Ishikawa (cell line): Measurements from ENCODE around the gene OR6N2.

Experiments
- CREB1 ChIP-seq: IDR thresholded peaks from 2 replicates; pipeline ENCODE4 v1.6.1; 2012; ENCODE audit warnings: low read depth
- EGR1 ChIP-seq: IDR thresholded peaks from 2 replicates; pipeline ENCODE4 v1.6.1; 2012
- EP300 ChIP-seq: IDR thresholded peaks from 2 replicates; pipeline ENCODE4 v1.6.1; 2012; ENCODE audit warnings: borderline replicate concordance
- FOXM1 ChIP-seq: IDR thresholded peaks from 2 replicates; pipeline ENCODE4 v1.6.1; 2012; ENCODE audit warnings: low read depth, borderline replicate concordance
- MAX ChIP-seq: IDR thresholded peaks from 2 replicates; pipeline ENCODE4 v1.6.1; 2012
- NFIC ChIP-seq: IDR thresholded peaks from 2 replicates; pipeline ENCODE4 v1.6.1; 2012
- RAD21 ChIP-seq: IDR thresholded peaks from 2 replicates; pipeline ENCODE4 v1.6.1; 2012; ENCODE audit warnings: low read depth
- REST ChIP-seq: IDR thresholded peaks from 2 replicates; pipeline ENCODE4 v1.6.1; 2012; ENCODE audit warnings: low read depth, mild to moderate bottlenecking
- TAF1 ChIP-seq: IDR thresholded peaks from 2 replicates; pipeline ENCODE4 v1.6.1; 2012; ENCODE audit warnings: low read depth, mild to moderate bottlenecking
- TEAD4 ChIP-seq: IDR thresholded peaks from 2 replicates; pipeline ENCODE4 v1.6.1; 2012
- USF1 ChIP-seq: IDR thresholded peaks from 2 replicates; pipeline ENCODE4 v1.6.1; 2012
- YY1 ChIP-seq: IDR thresholded peaks from 2 replicates; pipeline ENCODE4 v1.6.1; 2012; ENCODE audit warnings: low read depth
- ZBTB7A ChIP-seq: IDR thresholded peaks from 2 replicates; pipeline ENCODE4 v1.6.1; 2012; ENCODE audit warnings: low read depth

OR6N2 gene

GRCh38 chr1:158730453-158730852 is 50.6 kb downstream of the OR6N2 start:
- TF ChIP-seq FOXM1 (no peak), USF1 (no peak), MAX (no peak)

GRCh38 chr1:158728510-158729225 is 52.3 kb downstream of the OR6N2 start:
- TF ChIP-seq RAD21 (no peak), NFIC (no peak), EP300 (no peak), TAF1 (no peak), CREB1 (no peak), MAX (no peak), EGR1 (no peak), USF1 (no peak), YY1 (no peak), REST (no peak)

- TF ChIP-seq ZBTB7A: no peak
- TF ChIP-seq USF1: no peak
- TF ChIP-seq EP300: no peak
- TF ChIP-seq TEAD4: no peak
Measured at GRCh38 chr1:158724442-158724841, 56.6 kb downstream of the OR6N2 start.
